Measurements from ENCODE around the gene PMM2.
"Not testable (repeated sequence)": the region's sequence is repeated elsewhere in the genome, so short reads cannot be mapped to it uniquely, and the experiment has no call there.

The PMM2 gene

DNA sequence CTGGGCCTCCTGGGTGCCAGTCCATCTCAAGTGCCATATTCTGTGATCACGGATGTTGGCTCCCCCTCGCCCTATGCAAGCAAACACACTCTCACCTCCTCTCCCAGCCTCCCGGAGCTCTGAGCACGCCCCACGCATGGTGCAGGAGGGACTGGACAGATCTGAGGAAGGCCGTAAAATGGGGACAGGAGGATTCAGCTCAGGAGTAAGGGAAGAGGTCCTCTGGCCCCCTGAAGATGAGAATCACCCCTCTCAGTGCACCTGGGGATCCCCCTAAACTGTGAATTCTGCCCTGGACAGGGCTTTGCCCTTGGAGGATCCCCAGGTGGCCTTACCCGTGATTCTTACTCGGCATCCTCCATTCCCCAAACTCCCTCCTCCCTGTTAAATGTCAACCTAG, 15.8 kb upstream of the PMM2 start:
- DNase-seq (ENCODE audit: low read depth in 2 of 2, low spot score in 1 of 2), result no peak

- no peak for DNase-seq (ENCODE audit: low read depth in 2 of 2, low spot score in 1 of 2)
Observed at GRCh38 chr16:8782673-8783072, 15.0 kb upstream of the PMM2 start.

GRCh38 chr16:8785408-8785807, 12.2 kb upstream of the PMM2 start:
- DNase-seq (ENCODE audit: low read depth in 2 of 2, low spot score in 1 of 2), result no peak

DNA sequence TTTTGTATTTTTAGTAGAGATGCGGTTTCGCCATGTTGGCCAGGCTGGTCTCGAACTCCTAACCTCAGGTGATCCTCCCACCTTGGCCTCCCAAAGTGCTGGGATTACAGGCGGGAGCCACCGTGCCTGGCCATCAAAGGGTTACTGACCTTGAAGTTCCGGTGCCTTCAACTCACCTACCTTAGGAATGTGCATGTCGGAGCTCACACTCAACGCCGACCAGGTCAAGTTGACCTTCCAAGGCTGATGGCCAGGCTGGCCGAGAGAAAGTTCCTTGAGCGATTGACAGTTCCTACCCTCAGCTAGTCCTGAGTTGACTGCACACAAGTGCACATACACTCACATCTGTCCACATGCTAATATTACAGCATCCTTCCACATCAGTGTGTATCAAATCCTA, 11.3 kb upstream of the PMM2 start:
- DNase-seq (ENCODE audit: low read depth in 2 of 2, low spot score in 1 of 2), result not testable (repeated sequence)

DNA sequence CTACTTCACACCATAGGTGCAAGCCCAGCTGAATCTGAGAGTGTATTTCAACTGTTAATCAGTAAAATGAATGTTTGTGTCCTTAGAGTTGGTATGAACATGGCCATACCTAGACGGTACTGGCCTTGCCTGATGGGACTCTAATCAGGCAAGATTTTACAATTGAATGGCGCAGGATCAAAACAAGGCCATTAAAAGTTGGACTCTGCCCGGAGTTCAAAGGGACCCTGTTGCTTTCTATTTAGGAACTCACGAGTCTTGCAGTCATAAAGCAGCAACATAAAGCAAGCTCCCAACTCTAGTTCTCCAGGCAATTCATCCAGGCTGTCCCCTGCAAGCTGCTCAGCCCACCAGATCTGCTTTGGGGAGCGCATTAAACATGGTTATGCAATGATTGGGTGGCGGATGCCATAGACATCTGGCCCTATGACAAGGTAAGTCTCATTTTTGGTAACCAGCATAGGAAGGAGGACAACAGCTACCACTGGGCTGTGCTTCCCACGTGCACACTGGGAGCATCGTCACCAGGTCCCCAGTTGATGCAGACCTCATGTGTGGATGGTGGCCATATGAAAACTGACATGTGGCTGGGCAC, 9.0 kb upstream of the PMM2 start:
- DNase-seq (ENCODE audit: low read depth in 2 of 2, low spot score in 1 of 2), result no peak

DNA sequence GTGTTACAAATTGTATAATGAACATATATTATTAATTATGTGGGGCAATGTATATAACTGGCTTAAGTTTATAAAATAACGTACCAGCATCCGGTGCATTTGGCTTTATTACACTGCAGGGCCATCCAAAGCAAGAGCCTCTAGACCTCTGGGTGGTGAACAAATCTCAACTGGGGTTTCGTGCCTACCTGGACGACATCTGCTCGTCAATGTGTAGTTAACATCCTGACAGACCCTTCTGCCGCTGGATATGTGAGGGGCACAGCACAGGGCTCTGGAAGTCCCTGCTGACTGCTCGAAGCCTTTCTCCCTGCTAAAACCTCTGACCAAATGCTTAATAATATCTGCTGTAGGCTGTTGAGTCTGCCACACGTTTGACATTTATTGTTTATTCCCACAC, 2.5 kb upstream of the PMM2 start:
- DNase-seq (ENCODE audit: low read depth in 2 of 2, low spot score in 1 of 2), result no peak

GRCh38 chr16:8795818-8796217, 1.8 kb upstream of the PMM2 start:
- no peak for DNase-seq (ENCODE audit: low read depth in 2 of 2, low spot score in 1 of 2)

DNA sequence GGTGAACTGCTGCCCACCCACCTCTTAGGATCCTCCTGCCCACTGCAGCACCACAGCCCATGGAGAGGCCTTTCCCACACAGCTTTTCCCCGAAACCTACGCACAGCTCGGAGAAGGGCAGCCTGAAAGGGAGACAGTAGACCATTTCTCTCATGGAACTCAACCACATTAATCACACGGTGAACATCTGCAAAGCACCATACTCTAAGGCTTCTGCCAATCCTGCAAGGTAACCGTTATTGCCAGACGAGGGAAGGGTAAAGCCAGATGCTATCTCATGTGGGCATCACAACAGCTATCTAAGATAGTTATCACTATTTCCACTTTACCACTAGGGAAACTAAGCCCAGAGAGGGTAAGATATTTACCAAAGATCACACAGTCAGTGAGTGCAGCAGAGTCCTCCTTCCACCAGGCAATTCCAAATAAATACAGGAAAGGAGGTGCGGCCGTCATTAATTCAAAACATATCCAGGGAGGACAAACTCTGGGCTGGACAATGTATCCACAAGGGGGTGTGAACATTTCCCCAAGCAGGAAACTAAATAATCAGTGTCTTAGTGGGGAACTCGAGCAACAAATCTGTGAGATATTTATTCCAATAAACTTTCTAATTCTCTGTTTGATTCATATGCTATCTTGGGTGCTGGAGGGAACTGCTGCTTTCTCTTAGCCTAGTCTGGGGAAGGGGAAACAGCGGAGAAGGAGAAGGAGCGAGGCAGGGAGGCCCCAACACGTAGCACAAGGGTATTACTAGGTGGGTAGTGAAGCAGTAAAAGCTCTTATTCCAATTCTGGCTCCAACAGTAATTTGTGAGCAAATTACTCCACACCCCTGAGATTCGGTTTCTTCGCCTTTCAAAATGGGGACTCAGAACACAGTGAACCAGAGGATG, 923 bp upstream of the PMM2 start:
- no peak for DNase-seq (ENCODE audit: low read depth in 2 of 2, low spot score in 1 of 2)

DNA sequence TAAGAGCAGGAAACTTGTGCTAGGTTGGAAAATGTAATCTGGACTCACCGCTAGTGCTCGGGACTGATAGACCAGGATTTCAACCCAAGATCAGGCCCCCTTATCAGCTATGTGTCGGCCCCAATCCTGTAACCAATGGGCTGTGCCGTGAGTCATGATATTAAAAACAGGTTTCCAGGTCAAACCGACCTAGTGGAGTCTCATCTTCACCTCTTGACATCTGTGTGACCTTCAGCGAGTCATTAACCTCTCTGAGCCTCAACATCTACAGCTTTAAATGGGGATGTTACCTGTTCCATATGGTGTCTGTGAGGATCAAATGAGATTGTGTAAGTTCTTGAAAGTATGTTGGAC, 512 bp downstream of the PMM2 start:
- no peak for DNase-seq (ENCODE audit: low read depth in 2 of 2, low spot score in 1 of 2)

DNA sequence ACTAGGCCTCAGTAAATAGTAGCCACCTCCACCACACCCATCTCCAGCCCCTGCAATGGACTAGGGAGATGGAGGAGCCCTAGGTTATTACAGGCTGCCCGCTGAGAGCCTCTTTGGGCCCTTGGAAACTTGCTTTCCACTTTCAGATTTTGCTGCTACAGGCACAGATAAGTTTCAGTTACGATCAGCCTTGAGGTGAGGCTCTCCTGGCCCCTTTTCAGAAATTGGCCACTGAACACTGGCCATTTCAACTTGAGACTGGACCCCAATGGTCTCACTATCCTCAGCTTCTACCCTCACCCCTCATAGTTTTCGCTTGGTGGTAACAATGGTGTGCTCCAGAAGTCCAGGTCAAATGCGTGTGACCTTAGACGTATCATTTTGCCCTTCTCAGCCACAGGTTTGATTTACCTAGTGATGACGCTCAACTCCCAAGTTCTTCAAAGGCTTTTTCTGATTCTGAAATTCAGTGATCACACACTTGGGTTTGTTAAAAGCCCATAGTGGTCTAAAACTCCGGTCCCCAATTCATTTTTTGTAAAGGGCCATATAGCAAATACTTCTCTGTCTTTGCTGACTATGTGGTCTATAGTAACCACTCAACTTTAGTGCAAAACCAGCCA, 1.0 kb downstream of the PMM2 start:
- no peak for DNase-seq (ENCODE audit: low read depth in 2 of 2, low spot score in 1 of 2)

- DNase-seq (ENCODE audit: low read depth in 2 of 2, low spot score in 1 of 2), result no peak
Observed at GRCh38 chr16:8801701-8802100, 4.1 kb downstream of the PMM2 start.

DNA sequence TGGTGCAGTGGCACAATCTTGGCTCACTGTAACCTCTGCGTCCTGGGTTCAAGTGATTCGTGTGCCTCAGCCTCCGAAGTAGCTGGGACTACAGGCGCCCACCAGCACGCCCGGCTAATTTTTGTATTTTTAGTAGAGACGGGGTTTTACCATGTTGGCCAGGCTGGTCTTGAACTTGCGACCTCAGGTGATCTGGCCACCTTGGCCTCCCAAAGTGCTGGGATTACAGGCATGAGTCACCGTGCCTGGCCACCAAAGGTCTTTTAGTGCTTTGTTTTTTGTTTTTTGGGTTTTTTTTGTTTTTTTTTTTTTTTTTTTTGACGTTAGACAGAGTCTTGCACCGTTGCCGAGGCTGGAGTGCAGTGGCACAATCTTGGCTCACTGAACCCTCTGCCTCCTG, 6.1 kb downstream of the PMM2 start:
- not testable (repeated sequence) for DNase-seq (ENCODE audit: low read depth in 2 of 2, low spot score in 1 of 2)

DNA sequence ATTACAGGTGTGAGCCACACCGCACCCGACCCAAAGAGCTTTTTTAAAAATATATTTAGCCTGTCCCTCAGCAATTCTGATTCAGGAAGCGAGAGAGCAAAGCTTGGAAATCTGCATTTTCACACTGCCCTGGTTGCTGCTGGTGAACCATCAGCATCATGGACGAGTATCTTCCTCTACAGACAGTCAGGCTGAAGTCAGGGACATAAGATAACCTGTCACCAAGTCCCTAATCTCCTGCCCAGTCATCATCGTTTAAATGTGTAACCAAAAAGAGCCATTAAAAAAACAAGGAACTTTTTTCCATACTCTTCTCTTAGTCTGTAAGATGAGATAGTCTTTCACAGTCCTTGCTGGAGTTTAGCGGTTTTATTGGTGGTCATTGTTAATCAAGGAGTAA, 6.7 kb downstream of the PMM2 start:
- no peak for DNase-seq (ENCODE audit: low read depth in 2 of 2, low spot score in 1 of 2)

DNA sequence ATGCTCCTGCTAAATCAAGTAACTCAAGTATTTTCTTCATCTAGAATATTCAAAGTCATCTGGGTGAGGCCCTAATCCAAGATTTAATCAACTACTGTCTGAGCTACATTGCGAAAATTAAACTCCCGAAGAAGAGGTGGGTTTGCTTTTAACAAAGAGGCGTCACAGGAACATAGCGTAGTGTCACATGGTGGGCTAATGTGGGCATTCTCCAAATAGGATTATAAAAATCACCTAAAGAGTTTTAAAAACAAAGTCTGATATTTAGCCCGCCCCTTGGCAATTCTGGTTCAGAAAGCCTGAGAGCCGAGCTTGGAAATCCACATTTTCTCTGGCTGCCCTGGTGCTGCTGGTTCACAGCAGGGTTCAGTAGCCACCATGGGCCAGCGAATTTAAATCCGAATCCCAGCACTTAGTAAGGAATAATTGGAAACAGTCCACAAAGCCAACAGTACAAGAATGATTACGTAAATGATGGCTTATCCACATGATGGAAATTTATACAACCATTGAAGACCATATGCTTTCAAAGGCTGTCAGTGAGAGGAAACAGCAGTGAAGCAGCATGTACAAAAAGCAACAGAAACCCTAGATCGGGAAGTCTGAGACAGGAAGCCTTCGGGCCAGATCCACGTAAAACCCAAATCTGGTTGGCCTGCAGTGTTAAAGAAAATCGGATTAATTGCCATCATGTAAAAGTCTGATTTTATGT, 8.8 kb downstream of the PMM2 start:
- DNase-seq (ENCODE audit: low read depth in 2 of 2, low spot score in 1 of 2), result no peak

- DNase-seq (ENCODE audit: low read depth in 2 of 2, low spot score in 1 of 2), result no peak
Observed at GRCh38 chr16:8807189-8807588, 9.6 kb downstream of the PMM2 start.

GRCh38 chr16:8808009-8808408, 10.4 kb downstream of the PMM2 start:
- DNase-seq (ENCODE audit: low read depth in 2 of 2, low spot score in 1 of 2), result no peak

DNA sequence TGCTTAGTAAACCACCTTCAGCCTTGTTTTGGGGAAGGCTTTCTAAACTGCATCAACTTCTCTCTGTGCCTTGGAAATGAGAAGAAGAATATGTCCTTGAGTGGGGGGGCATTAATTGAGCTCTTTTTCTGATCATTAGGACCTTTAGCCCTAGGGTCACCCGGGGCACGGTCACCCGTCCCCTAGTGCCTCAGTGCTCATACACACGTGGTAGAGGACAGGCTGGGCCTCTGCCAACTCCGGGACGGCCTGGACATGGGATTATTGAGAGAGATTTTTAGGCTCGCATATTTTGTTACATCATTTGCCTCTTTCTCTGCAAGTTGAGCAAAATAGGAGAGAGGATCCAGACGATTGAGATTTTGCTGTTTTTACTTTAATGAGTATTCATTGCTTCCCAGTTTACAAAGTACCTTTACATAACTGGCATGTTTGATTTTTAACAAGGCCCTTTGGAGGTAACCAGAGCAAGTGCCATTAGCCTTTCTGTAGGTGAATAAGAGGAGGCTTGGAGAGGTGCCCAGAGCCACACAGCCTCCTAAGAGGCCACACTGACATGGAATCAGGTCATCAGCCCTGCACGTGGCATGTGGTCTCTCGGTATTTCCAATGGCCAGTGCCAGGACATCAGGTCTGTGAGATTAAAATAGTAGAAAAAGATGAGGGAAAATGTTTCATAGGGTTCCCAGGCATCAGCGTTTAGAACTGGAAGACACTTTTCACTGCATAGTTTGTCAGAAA, 11.1 kb downstream of the PMM2 start:
- no peak for DNase-seq (ENCODE audit: low read depth in 2 of 2, low spot score in 1 of 2)

- DNase-seq (ENCODE audit: low read depth in 2 of 2, low spot score in 1 of 2), result no peak
Observed at GRCh38 chr16:8812162-8812843, 14.7 kb downstream of the PMM2 start.

DNA sequence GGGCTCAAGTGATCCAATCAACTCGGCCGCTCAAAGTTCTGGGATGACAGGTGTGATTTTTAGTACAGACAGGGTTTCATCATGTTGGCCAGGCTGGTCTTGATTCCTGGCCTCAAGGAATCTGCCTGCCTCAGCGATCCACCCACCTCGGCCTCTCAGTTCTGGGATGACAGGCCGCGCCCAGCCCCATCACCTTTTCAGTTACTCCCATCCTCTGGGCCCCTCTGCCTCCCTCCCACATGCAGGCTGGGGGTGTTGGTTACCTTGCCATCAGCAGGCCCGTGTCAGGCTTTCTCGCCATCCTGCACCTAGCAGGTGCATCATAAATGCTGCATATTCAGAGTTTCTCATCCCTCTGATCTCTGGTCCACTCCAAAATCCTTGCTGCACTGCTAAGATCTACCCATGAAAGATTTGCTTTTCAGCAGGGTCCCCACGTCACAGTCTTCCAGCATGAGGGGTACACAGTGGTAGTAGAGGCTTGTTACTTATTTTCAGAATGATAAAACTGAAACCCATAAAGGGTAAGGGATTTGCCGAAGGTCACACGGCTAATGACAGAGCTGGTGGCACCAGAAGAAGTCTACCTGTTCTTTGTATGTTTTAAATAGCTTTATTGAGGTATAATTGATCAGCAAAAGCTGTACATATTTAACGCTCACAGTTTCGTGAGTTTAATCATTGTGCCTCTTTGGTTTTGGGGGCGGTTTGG, 16.6 kb downstream of the PMM2 start:
- DNase-seq (ENCODE audit: low read depth in 2 of 2, low spot score in 1 of 2), result no peak

All from stimulated activated CD8-positive, alpha-beta memory T cell treated with anti-CD3 and anti-CD28 coated beads, Interleukin-4, amount 100 ng/mL, for 1 hour (primary cell).